A204.1 (cell line): ENCODE measurements around the gene GPR6.

Experiments used
- FAIRE-seq: peaks from 2 replicates; lab custom pipeline; 2012; peaks lifted over from hg19 to GRCh38; lab: Jason Lieb, UNC

The GPR6 gene

GRCh38 chr6:110002676-110003075 lies 24.6 kb downstream of the GPR6 start:
- no peak for FAIRE-seq

- FAIRE-seq, result no peak
Measured at GRCh38 chr6:110013386-110013785, 35.3 kb downstream of the GPR6 start.

DNA sequence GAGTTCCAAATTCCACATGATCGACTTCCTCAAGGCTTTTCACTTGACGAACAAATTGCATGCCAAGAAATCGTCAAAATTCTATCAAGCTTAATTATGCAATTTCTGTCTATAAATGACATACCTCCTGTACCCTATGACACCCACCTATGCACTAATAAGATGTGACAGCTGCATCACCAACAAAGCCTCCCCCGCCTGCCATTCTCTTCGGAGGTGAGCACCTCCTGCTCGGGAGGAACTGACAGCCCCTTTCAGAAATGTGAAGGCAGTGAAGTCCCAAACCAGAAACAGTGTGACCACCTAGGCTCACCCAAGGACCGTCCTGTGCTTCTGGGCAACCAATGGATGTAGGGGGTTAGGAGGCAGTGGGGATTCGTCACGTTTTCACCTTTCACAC lies 37.1 kb downstream of the GPR6 start:
- FAIRE-seq, result no peak

- no peak for FAIRE-seq
Measured at GRCh38 chr6:110017306-110017705, 39.2 kb downstream of the GPR6 start.

GRCh38 chr6:110017946-110018345 lies 39.8 kb downstream of the GPR6 start:
- no peak for FAIRE-seq

GRCh38 chr6:110018486-110018885 lies 40.4 kb downstream of the GPR6 start:
- FAIRE-seq, result no peak

GRCh38 chr6:110020888-110021287 lies 42.8 kb downstream of the GPR6 start:
- FAIRE-seq, result no peak

DNA sequence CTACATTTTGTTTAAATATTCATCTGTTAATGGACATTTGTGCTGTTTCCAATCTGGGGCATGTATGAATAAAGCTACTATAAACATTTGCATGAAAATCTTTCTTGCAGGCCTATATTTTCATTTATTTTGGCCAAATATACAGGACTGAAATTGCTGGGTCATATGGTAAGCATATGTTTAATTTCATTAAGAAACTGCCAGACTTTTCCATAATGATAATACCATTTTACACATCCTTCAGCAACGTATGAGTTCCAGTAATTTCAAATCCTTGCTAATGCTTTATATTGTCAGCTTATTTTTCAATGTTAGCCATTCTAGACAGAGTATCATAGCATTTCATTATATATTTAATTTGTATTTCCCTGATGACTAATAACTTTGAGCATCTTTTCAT lies 51.0 kb downstream of the GPR6 start:
- no peak for FAIRE-seq
